HEK293T (cell line): ENCODE results near the gene MAGEB4.

Experiments used
- CTCF ChIA-PET: fragments of 350-600 bp; formaldehyde crosslinking; extraction: SDS; loops from one replicate; lab custom pipeline; 2021; ENCODE audit warnings: antibody characterized with exemption, inconsistent platforms; lab: Yijun Ruan, JAX
- POLR2A ChIA-PET: fragments of 350-600 bp; formaldehyde crosslinking; extraction: SDS; loops from one replicate; lab custom pipeline; 2020; ENCODE audit warnings: antibody characterized with exemption, inconsistent platforms; lab: Yijun Ruan, JAX
- DNase-seq: peaks from one replicate; pipeline ENCODE4 v3.0.0; 2012; ENCODE audit warnings: mixed read lengths; ENCODE audit errors: extremely low spot score
- ARNT ChIP-seq: fragments of 450-650 bp; IDR thresholded peaks from 2 replicates; pipeline ENCODE4 v1.6.1; 2017; ENCODE audit warnings: mild to moderate bottlenecking
- BHLHE40 ChIP-seq: fragments of 450-650 bp; IDR thresholded peaks from 2 replicates; pipeline ENCODE4 v1.6.1; 2016; ENCODE audit warnings: mild to moderate bottlenecking, moderate library complexity, borderline replicate concordance
- CTBP1 ChIP-seq: fragments of 450-650 bp; IDR thresholded peaks from 2 replicates; pipeline ENCODE4 v1.6.1; 2016; ENCODE audit warnings: borderline replicate concordance
- ELF4 ChIP-seq: fragments of 450-650 bp; IDR thresholded peaks from 2 replicates; pipeline ENCODE4 v1.6.1; 2017; ENCODE audit warnings: antibody characterized with exemption
- FOXA1 ChIP-seq: fragments of 450-650 bp; IDR thresholded peaks from 2 replicates; pipeline ENCODE4 v1.6.1; 2016; ENCODE audit warnings: mild to moderate bottlenecking
- FOXK2 ChIP-seq: fragments of 450-650 bp; IDR thresholded peaks from 2 replicates; pipeline ENCODE4 v1.6.1; 2016; ENCODE audit warnings: mild to moderate bottlenecking
- FOXM1 ChIP-seq: fragments of 450-650 bp; IDR thresholded peaks from 2 replicates; pipeline ENCODE4 v1.6.1; 2017; ENCODE audit warnings: mild to moderate bottlenecking, borderline replicate concordance
- HDGF ChIP-seq: fragments of 450-650 bp; IDR thresholded peaks from 2 replicates; pipeline ENCODE4 v1.6.1; 2017; ENCODE audit warnings: antibody characterized with exemption, borderline replicate concordance
- L3MBTL2 ChIP-seq: fragments of 450-650 bp; conservative IDR thresholded peaks from 2 replicates; pipeline ENCODE4 v1.6.1; 2016; ENCODE audit warnings: mild to moderate bottlenecking
- LEF1 ChIP-seq: fragments of 450-650 bp; IDR thresholded peaks from 2 replicates; pipeline ENCODE4 v1.6.1; 2017; ENCODE audit warnings: mild to moderate bottlenecking, borderline replicate concordance
- NFRKB ChIP-seq: fragments of 450-650 bp; IDR thresholded peaks from 2 replicates; pipeline ENCODE4 v1.6.1; 2016; ENCODE audit warnings: mild to moderate bottlenecking, moderate library complexity
- PKNOX1 ChIP-seq: fragments of 450-650 bp; IDR thresholded peaks from 2 replicates; pipeline ENCODE4 v1.6.1; 2016
- SP1 ChIP-seq: fragments of 450-650 bp; IDR thresholded peaks from 2 replicates; pipeline ENCODE4 v1.6.1; 2017
- SUZ12 ChIP-seq: fragments of 450-650 bp; IDR thresholded peaks from 2 replicates; pipeline ENCODE4 v1.6.1; 2016; ENCODE audit warnings: mild to moderate bottlenecking
- TARDBP ChIP-seq: fragments of 450-650 bp; IDR thresholded peaks from 2 replicates; pipeline ENCODE4 v1.6.1; 2016
- ZNF384 ChIP-seq: fragments of 450-650 bp; IDR thresholded peaks from 2 replicates; pipeline ENCODE4 v1.6.1; 2016

The MAGEB4 gene

DNA sequence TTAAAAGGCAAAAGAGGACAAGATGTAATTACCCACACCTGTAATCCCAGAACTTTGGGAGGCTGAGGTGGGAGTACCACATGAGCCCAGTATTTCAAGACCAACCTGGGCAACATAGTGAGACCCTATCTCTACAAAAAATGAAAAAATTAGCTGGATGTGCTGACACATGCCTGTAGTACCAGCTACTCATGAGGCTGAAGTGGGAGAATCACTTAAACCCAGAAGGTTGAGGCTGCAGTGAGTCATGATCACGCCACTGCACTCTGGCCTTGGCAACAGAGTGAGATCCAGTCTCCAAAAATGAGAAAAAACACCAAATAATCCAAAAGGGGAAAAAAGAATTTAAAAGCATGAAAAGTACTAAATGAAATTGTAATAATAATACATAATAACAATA lies 36.6 kb downstream of the MAGEB4 start:
- no peak for DNase-seq
- ChIA-PET CTCF (no interaction called here), POLR2A (no interaction called here)
- no peak for TF ChIP-seq LEF1
- TF ChIP-seq ELF4: no peak
- no peak for TF ChIP-seq PKNOX1
- no peak for TF ChIP-seq SUZ12
- no peak for TF ChIP-seq NFRKB
- TF ChIP-seq SP1: no peak
- TF ChIP-seq FOXK2: no peak
- TF ChIP-seq BHLHE40: no peak
- no peak for TF ChIP-seq FOXA1
- no peak for TF ChIP-seq HDGF
- TF ChIP-seq L3MBTL2: no peak
- TF ChIP-seq FOXM1: no peak
- no peak for TF ChIP-seq ARNT
- no peak for TF ChIP-seq TARDBP

DNA sequence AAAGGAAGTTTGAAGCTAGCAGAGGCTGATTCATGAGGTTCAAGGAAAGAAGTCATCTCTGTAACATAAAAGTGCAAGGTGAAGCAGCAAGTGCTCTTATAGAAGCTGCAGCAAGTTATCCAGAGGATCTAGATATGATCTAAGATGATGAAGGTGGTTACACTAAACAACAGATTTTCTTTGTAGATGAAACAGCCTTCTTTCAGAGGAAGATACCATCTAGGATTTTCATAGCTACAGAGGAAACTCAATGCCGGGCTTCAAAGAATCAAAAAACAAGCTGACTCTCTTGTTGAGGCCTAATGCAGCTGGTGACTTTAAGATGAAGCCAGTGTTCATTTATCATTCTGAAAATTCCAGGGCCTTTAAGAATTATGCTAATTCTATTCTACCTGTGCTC lies 38.6 kb downstream of the MAGEB4 start:
- TF ChIP-seq FOXK2 (no peak), TARDBP (no peak), ZNF384 (no peak), PKNOX1 (no peak), BHLHE40 (no peak), FOXM1 (no peak), HDGF (no peak), L3MBTL2 (no peak), ARNT (no peak), SUZ12 (no peak), SP1 (no peak), CTBP1 (no peak), NFRKB (no peak), LEF1 (no peak), ELF4 (no peak), FOXA1 (no peak)
- DNase-seq: no peak
- POLR2A ChIA-PET: no interaction called here
- CTCF ChIA-PET: no interaction called here

DNA sequence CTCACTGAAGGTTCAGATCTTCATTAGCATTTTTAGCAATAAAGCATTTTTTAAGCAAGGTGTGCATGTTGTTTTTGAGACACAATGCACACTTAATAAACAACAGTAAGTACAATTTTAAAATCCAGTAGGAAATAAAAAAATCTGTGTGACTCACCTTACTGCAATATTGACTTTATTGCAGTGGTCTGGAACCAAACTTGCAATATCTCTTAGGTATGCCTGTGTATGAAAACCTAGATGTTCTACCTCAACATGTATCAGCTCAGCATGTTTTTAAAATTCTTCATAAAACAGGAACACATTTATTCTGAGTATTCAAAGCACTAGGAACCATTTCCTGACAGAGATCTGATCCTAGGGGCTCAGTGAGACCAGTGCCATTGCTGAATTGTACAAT lies 40.7 kb downstream of the MAGEB4 start:
- TF ChIP-seq TARDBP (no peak), L3MBTL2 (no peak), FOXA1 (no peak), FOXM1 (no peak), CTBP1 (no peak), HDGF (no peak), ZNF384 (no peak), SUZ12 (no peak), FOXK2 (no peak), PKNOX1 (no peak), SP1 (no peak), NFRKB (no peak), LEF1 (no peak)
- ChIA-PET POLR2A (no interaction called here), CTCF (no interaction called here)
- no peak for DNase-seq

DNA sequence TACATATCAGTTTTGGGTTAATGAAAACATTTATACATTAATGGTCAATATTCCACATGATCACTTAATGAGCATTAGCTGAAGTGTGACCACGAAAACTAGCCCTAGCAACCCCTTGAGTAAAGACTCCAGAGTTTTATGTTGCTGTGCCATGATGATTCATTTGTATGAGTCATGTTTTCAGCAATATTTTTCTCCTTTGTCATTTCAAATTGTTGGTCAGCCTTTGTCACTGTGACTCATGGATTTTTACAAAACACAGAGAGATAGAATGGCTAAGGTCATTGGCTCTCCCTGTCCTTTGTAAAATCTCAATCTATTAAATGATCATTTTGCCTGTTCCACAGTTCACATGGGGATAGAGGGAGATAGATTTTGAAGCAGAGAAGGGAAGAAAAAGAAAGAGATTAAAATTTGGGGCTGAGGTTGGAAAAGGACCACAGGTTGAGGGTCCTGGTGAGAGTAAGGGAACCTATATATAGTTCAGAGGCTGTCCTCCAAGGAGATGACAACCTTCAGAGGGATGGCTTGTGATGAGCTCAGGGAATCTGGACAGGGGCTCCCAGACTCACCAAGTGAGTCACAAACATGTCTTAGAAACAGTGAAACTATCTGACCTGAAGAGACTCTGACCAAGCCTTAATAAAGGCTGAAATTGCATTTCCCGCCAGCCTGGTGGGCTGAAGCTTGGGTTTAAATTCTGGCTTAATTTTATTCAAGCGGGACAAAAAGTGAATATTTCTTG lies 41.8 kb downstream of the MAGEB4 start:
- POLR2A ChIA-PET: no interaction called here
- no peak for DNase-seq
- CTCF ChIA-PET: no interaction called here
- TF ChIP-seq FOXK2 (no peak), ELF4 (no peak), NFRKB (no peak), L3MBTL2 (no peak), BHLHE40 (no peak), LEF1 (no peak), CTBP1 (no peak), ARNT (no peak), PKNOX1 (no peak), SUZ12 (no peak), HDGF (no peak), FOXM1 (no peak), TARDBP (no peak), ZNF384 (no peak), SP1 (no peak)
